ENCODE data around the gene CPVL.

GRCh38 chr7:29192323-29192722, 46.0 kb upstream of the CPVL start:
- TF ChIP-seq, protein P1, sequence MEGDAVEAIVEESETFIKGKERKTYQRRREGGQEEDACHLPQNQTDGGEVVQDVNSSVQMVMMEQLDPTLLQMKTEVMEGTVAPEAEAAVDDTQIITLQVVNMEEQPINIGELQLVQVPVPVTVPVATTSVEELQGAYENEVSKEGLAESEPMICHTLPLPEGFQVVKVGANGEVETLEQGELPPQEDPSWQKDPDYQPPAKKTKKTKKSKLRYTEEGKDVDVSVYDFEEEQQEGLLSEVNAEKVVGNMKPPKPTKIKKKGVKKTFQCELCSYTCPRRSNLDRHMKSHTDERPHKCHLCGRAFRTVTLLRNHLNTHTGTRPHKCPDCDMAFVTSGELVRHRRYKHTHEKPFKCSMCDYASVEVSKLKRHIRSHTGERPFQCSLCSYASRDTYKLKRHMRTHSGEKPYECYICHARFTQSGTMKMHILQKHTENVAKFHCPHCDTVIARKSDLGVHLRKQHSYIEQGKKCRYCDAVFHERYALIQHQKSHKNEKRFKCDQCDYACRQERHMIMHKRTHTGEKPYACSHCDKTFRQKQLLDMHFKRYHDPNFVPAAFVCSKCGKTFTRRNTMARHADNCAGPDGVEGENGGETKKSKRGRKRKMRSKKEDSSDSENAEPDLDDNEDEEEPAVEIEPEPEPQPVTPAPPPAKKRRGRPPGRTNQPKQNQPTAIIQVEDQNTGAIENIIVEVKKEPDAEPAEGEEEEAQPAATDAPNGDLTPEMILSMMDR (conservative IDR thresholded peaks at IDR 0.05 in 1 of 2, IDR thresholded peaks at IDR 0.05 in 1 of 2; ENCODE audit: low read depth in 1 of 2, low read length in 2 of 2): no peak
- TF ChIP-seq EZH2 (IDR thresholded peaks at IDR 0.05; ENCODE audit: low read length, missing control alignments): no peak

Measured in fibroblast of lung (primary cell).